GM20000 (cell line): ENCODE measurements around the gene TFF3.

ENCODE experiments used
- DNase-seq: peaks from one replicate; pipeline ENCODE4 v3.0.0; 2012; ENCODE audit warnings: low spot score
- TF ChIP-seq, protein P1 (sequence below): IDR thresholded peaks from 2 replicates; pipeline ENCODE4 v1.5.1; 2012; ENCODE audit warnings: mild to moderate bottlenecking, control low read depth; ENCODE audit errors: extremely low read depth, missing control alignments

The TFF3 gene

GRCh38 chr21:42282715-42283114 lies 32.5 kb downstream of the TFF3 start:
- DNase-seq, result no peak
- TF ChIP-seq, protein P1, sequence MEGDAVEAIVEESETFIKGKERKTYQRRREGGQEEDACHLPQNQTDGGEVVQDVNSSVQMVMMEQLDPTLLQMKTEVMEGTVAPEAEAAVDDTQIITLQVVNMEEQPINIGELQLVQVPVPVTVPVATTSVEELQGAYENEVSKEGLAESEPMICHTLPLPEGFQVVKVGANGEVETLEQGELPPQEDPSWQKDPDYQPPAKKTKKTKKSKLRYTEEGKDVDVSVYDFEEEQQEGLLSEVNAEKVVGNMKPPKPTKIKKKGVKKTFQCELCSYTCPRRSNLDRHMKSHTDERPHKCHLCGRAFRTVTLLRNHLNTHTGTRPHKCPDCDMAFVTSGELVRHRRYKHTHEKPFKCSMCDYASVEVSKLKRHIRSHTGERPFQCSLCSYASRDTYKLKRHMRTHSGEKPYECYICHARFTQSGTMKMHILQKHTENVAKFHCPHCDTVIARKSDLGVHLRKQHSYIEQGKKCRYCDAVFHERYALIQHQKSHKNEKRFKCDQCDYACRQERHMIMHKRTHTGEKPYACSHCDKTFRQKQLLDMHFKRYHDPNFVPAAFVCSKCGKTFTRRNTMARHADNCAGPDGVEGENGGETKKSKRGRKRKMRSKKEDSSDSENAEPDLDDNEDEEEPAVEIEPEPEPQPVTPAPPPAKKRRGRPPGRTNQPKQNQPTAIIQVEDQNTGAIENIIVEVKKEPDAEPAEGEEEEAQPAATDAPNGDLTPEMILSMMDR, result no peak

GRCh38 chr21:42282021-42282420 lies 33.2 kb downstream of the TFF3 start:
- TF ChIP-seq, protein P1, result no peak
- no peak for DNase-seq

GRCh38 chr21:42281181-42281680 lies 34.0 kb downstream of the TFF3 start:
- no peak for DNase-seq
- TF ChIP-seq, protein P1, result no peak

DNA sequence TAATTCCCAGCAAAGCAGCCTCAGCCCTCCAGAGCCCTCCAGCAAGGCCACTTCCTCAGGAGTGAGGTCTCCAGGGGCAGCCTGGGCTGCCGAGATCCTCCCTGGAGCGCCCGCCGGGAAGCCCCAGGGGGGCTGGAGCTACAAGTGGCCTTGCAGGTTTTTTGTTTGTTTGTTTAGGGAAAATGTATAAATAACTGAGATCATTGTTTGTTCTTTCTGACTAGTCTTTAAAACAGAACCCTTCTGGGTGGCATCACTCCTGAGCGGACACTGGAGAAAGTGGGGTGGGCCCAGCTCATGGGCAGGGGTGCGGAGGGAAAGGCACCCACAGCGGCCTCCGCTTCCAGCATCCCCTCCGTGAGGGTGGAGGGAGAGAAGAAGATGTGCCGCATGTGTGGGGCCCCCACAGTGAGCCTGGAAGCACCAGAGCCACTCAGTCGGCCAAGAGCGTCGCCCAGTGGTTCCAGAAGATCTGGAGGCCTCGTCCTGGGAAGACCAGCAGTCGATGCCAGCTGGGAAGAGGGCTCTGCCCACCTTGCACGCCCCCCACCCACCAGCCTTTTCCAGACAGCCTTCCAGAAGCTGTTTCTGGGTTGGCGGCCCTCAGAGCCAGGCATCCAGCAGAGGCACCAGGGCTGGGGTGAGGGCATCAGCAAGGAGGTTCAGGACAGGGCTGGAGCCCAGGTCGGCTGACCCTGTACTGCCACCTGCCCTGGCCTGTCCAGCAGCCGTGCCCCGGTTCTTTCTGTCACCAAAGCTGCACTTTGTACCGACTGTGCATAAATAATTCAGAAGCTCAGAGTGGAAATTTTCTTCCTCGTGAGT lies 34.6 kb downstream of the TFF3 start:
- DNase-seq, result no peak
- TF ChIP-seq, protein P1, result no peak

GRCh38 chr21:42279888-42280287 lies 35.3 kb downstream of the TFF3 start:
- TF ChIP-seq, protein P1, result no peak
- no peak for DNase-seq

- DNase-seq, result no peak
- TF ChIP-seq, protein P1, result no peak
Measured at GRCh38 chr21:42279341-42279871, 35.8 kb downstream of the TFF3 start.

DNA sequence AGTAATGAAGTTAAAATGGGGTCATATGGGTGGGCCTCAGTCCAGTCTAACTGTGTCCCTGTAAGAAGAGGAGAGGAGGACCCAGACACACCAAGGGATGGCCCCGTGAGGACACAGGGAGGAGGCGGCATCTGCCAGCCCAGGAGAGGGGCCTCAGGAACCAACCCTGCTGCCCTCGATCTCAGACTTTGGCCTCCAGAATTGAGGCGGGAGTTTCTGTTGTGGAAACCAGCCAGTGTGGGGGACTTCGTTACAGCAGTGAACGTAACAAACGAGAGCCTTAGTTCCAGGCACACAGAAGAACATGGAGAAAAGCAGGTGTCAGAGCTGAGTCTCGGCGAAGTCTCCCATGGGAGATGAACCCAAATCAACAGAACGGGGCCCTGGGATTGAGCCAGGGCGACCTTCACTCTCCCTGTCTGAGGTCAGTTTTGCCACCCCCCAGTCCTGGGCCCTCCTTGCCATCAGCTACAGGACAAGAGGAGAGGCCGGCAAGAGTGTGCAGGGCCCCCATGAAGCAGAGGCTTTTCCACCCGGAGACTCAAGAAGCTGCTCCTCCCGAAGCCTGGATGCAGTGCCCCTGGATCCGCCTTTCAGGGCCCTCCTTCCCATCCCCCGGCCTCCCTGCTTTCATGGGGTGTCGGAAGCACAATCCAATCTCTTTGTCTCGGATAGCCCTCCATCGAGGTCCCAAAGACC lies 36.6 kb downstream of the TFF3 start:
- DNase-seq, result no peak
- TF ChIP-seq, protein P1, result no peak
